ENCODE results near the gene MYOM1.
"Not testable (repeated sequence)": the region's sequence is repeated elsewhere in the genome, so short reads cannot be mapped to it uniquely, and the experiment has no call there.

Gene MYOM1

DNA sequence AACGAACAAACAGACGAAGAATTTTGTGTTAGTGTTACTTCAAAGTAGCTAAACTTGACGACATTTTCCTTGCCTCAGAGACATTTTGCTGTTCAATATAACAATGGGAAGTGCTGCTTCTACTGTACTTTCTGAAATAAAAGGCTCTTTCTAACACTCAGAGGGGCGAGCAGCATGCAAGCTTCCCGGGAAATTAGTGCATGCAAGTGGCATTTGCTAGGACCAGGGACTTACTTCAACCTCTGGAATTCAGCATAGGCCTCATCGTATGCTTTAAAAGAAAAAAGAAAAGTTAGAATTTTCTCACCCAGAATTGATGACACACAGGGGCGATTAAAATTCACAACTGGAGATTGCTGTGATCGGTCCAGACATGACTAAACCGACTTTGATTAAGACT lies 144.3 kb downstream of the MYOM1 start:
- DNase-seq: no peak

- no peak for DNase-seq
Measured at GRCh38 chr18:3074087-3074486, 145.7 kb downstream of the MYOM1 start.

DNA sequence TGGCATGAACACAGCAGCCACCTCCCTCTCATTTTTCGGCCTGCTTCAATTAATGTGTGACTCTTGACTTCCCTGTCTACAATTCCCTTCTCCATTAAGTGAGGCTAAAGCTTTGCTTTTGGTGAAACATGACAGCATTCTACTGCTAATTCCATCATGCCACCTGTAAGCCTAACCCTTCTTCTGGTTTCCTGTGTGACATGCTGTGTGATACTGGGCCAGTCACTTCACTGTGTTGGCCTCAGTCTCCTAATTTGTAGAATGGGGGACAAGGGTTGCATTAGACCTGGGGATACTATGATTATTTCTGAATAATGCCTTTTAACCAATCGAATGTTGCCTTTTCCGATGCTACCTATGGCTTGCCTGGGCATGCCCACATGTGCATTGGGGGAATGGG lies 146.4 kb downstream of the MYOM1 start:
- DNase-seq: not testable (repeated sequence)

DNA sequence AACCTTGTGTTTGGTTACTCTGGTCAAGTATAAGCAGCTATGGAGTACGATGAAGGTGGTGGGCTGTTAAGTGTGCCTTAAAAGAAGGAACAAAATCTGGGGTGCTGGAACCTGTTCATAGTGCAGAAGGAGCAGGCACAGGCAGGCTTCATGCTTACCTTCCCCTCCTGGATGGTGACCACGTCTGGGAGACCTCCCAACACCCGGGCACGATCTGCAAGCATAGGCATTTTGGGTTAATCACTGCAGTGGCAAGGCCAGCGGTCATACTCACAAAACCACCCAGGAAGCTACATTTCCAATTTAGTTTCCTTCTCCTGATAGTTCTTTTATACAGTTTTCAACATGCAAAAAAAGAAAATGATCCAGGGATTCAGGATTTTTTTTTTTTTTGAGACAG lies 148.1 kb downstream of the MYOM1 start:
- no peak for DNase-seq

GRCh38 chr18:3069671-3070433 lies 149.9 kb downstream of the MYOM1 start:
- no peak for DNase-seq

GRCh38 chr18:3067722-3068121 lies 152.0 kb downstream of the MYOM1 start:
- DNase-seq: no peak

- DNase-seq: no peak
Measured at GRCh38 chr18:3067165-3067661, 152.6 kb downstream of the MYOM1 start.

DNA sequence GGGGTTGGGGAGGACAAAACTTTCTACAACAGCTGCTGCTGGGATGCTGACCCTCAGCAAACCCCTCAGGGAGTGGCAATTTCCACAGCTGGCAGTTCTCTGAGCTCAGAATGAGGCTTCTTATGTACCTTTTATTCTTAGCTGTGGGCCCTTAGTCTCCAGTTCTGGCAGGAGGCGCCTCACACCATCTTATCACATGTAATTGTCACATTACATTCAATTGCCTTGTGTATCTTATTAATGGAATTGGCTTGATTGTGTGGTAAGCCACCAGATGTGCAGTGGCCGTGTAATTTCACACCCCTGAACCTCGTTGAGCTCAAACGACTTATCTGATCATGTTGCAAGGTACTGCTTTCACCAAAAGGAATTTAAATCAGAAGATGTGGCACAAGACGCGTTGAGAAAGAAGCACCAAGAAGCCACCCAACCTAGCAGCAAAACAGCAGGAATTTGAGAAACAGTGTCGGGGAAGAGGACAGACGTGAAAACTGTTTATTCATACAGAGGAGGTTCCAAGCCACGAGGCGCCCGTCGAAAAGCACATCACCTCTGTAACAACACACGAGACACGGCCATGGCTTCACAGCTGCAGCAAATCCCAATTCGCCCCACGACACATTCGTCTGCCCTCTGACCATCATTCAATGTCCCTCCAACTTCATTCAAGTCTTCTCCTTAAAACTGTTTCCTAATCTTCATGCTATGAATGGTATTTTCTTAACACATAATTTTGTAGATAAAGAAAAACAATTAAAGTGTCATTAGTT lies 153.2 kb downstream of the MYOM1 start:
- DNase-seq: no peak

- not testable (repeated sequence) for DNase-seq
Measured at GRCh38 chr18:3063766-3064165, 156.0 kb downstream of the MYOM1 start.

- DNase-seq: peak in 1 of 2 experiments; percentile 16
Measured at GRCh38 chr18:3062798-3063680, 156.7 kb downstream of the MYOM1 start.

DNA sequence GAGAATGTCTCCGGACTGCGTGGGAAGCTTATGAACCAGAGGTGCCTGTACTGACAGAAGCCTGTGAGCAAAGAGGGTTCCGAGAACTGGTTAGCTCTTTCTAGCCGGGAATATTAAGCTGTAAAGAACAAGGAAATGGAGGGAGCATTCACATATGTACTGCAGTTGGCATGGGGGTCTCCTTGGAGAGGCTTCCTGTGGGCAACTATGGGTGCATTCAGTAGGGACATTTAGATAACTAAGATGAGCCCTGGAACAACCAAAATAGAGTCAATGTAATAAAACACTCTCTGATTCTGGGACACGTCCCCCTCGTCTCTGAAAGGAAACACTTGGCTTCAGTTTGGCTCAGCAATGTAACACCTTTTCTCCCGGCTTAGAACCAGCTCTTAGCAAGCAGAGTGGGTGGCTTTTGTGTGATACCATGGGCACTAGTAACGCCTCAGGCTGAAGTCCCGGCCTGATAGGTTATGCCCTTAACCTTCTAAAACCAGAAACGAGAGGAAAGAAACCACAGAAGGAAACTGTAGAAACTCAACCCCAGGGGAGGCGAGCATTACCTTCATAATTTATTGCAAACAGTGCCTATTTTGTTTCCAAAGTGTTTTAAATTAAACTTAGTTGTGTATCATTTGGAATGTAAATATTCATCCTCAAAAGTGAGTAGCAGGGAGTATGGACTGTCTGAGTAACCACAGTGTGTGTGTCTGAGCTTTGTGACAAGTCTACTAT lies 158.0 kb downstream of the MYOM1 start:
- no peak for DNase-seq

DNA sequence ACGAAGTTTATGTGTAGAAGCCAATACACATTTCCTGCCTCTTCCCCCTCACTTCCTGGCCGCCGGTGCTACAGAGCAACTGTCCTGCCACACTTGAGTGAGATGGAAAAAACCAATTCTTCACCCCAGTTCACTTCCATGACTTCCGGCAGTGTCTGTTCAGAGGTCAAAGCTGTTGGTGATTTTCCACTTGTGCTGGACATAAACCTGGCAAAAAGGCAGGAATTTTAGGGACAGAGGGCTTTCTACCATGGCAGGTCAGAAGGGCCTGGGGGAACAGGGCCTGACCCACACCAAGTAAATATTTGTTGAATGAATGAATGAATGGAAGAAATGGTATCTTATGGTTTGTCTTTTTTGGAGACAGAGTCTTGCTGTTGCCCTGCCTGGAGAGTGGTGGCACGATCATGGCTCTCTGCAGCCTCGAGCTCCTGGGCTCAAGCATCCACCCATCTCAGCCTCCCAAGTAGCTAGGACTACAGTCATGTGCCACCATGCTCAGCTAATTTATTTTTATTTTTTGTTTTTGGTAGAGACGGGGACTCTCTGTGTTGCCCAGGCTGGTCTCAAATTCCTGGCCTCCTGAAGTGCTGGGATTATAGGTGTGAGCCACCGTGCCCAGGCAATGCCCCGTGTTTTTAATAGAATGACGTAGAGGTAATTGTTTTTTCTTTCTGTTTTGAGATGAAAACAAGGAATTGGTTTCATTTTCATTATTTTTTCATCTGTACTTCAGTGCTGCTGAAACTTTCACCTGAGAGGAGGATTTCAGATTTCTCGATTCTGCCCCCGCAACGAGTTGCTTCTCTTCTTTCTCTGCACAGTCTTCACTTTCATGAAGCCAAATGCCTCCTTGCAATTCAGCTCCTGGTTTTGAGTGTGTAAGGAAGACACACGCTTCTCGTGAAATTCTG lies 158.8 kb downstream of the MYOM1 start:
- DNase-seq: no peak

DNA sequence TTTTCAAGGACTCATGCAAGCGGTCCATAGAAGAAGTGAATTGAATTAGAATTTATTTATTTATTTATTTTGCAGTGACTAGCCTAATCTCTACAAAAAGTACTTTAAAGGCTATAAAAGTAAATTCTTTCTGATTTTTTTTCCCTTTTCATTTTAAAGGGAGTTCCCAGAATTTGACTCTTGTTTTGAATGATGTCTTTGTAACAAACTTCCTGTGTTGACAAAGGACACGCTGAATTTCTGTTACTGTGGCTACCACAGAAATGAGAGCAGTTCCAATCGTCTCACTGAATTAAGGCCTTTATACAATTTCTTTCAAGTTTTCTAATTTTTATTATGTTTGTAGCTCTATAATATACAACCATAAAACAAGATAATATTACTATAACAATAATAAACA lies 160.5 kb downstream of the MYOM1 start:
- no peak for DNase-seq

DNA sequence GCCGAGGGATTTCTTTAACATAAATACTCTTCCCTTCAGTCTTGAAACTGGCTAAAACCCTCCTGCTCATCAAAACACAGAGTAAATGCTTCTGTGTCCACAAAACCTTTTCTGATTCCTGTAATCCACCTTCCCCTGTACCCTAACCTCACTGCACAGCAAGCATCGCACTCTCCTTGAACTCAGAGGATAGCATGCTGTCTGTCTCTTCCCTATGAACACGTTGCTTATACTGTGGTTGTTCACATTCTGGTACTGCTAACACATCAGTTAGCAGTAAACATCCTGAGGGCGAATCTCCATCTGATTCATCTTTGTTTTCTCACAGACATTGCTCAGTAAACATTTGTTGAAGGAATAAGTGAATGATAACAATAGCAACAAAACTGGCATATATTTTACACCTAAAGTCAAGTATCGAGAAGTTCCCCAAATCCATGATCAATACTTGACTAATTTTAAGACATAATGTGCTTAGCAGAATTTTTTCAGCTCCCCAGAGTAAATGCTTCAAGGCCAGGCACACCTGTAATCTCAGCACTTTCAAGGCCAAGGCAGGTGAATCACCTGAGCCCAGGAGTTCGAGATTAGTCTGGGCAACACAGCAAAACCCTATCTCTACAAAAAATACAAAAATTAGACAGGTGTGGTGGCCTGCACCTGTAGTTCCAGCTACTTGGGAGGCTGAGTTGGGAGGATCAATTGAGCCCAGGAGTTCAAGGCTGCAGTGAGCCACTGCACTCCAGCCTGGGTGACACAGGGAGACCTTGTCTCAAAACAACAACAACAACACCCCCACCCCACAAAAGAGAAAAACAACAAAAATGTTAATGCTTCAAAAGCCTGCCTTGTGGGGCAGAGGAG lies 161.2 kb downstream of the MYOM1 start:
- DNase-seq: no peak

DNA sequence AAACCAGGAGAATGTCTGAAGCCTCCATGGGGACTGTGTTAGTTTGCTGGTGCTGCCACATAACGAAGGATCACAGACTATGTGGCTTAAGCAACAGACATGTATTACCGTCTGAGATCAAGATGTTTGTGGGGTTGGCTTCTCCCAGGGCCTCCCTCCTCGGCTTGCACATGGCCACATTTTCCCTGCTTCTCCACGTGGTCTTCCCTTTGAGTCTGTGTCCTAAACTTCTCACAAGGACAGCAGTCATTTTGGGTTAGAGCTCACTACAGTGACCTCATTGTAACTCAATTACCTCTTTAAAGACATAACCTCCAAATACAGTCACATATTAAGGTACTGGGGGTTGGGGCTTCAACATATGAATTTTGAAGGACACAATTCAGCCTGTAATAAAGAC lies 162.2 kb downstream of the MYOM1 start:
- DNase-seq: no peak

- DNase-seq: no peak
Measured at GRCh38 chr18:3056311-3056710, 163.5 kb downstream of the MYOM1 start.

DNA sequence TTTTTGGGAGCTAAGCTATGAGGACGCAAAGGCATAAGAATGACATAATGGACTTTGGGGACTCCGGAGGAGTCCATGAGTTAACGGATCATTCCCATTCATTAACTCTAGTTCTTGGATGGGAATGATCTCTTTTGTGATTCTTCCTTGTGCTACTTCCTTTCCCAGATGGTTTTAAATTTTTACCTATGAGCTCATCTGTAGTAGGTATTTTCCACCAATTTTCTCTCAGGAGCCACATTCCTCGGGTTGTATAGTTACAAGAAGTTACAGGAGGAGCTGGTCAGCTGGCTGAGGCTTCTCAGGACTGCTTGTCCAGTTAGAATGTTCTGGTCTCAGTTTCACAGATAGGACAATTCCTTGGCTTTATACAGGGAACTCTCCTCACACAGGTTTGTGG lies 164.0 kb downstream of the MYOM1 start:
- DNase-seq: no peak

- no peak for DNase-seq
Measured at GRCh38 chr18:3055186-3055728, 164.5 kb downstream of the MYOM1 start.

GRCh38 chr18:3054780-3055179 lies 165.0 kb downstream of the MYOM1 start:
- DNase-seq: no peak

DNA sequence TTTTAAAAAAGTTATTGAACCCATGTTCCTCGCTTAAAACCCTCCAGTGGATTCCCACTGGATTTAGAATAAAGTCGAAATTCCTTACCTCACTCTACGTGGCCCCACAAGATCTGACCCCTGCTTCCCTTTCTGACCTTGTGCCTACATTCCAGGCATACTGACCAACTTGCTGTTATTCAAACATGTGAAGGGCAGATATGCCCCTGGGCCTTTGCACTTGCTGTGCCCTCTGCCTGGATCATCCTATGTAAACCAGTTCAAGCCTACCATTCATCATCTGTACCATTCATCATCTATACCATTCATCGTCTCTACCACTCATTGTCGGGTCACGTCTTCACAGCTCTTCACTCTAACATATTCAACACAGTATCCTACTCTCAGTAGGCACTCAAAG lies 165.6 kb downstream of the MYOM1 start:
- DNase-seq: no peak

All from NCI-H446 (cell line).